HG03460 (cell line): Measurements from ENCODE around the gene FARS2.

Source experiments
- ATAC-seq: cut with Tn5 transposase; IDR thresholded peaks from one replicate; pipeline ENCODE4 v1.9.1; 2021; ENCODE audit not compliant: unreplicated experiment

The FARS2 gene

DNA sequence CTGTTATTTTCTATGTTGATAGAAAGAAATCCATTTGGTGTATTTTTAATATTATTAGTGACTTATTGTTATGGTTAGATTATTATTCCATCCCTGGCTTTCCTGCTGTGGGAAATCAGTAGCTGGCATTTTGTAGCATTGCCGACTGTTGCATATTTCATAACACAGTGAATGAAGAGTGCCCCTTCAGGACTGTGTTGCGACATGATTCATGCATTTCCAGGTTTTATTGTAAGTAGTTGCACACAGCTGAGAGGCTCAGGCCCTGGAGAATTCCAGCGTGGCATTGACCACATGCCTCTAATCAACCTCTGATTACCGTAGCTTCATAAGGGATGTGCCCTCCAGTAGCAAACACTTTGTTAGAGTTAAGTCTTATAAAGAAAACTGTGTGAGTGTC lies 263.9 kb downstream of the FARS2 start:
- no peak for ATAC-seq

DNA sequence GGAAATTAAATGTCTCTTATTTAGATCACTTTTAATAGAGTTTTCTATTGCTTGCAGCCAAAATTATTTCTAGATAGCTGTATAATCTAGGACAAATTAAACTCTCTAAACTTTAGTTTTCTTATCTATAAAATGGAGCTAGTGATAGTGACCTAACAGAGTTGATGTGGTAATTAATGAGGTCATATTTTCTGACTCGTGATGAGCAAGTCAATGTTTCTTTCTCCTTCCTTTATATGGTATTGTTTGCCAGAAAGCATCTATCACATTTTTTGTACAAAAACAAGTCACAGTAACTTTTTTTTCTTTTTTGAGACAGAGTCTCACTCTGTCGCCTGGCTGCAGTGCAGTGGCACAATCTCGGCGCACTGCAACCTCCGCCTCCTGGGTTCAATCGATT lies 267.7 kb downstream of the FARS2 start:
- no peak for ATAC-seq

DNA sequence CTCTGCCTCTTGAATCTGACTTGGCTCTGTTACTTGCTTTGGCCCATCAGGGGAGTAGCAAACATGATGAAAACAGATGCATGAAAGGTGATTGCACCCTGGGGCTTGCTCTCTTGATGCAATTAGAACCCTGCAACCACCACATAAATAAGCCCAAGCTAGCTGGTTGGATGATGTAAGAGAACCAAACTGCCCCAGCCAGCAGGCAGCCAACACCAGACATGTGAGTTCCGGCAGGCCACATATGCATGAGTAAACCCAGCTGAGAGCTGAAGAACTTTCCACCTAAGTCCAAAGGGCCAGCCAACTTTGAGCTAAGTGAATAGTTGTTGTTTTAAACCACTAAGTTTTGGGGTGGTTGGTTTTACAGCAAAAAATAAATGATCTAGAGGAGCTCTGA lies 268.4 kb downstream of the FARS2 start:
- ATAC-seq: no peak

DNA sequence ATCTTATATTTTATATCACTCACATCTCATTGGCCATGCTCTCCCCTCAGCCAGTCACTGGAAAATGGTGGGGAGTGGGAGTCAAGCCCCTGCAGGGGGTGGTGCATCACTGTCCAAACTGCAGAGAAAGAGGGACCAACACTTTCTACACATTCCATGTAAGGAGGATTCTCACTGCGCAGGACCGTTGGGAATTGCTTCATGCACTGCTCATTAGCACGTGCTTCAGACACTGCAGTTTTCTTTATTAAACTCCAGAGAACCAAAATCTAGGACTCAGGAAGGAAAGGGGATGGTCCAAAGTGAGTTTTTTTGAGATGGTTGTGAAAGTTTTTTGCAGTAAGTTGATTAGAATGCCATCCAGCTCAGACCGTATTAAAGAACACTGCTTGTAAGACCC lies 269.8 kb downstream of the FARS2 start:
- no peak for ATAC-seq

DNA sequence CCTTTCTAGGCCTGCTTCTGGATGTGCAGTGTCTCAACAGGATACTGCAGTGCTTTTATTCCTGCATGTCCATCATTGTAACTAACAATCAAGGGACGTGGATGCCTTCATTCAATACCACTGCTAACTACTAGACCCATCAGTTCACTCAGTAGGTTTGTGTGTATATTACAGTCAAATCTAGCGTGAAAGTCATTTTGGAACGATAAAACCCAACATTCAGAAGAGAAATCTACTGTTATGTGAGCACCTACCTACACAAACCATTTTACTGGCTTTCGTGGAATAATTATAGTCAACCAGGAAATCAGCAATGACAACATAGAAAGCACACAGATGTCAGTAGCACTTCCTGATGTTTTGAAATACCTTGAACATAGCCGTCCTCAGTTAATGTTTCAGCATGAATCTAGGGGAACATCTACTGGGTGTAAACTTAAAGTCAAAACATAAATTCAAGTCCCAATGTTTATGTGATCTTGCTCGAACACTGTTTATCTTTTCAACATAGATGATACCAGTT lies 270.6 kb downstream of the FARS2 start:
- ATAC-seq: no peak

DNA sequence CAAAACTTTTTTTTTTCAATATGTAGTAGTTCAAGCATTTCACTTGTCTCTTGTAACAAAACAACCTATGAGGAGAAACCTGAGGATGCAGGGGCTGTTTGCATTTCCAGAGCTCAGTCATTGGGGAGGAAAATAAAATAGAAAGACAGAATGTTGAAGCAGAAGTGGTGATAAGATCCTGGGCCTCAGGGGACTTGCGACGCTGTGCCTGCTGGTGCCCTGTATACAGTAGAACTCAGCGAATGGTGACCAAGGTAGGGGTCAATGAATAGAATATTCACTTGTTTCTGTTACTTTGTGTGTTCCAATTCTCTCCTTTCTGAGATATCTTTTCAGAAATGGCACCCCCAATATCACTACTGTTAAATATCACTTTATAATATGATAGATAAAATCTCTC lies 271.6 kb downstream of the FARS2 start:
- no peak for ATAC-seq

DNA sequence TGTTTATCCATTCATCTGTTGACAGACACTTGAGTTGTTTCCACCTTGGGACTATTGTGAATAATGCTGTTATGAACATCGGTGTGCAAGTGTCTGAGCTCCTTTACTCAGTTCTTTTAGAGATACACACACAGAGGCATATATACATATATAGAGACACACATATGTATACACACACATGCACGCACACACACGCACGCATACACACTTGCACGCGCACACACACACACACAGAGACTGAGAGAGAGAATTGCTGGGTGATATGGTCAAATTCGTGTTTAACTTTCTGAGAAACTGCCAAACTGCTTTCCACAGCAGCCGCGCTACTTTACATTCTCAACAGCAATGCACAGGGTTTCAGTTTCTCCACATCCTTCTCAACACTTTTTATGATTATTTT lies 273.3 kb downstream of the FARS2 start:
- no peak for ATAC-seq

DNA sequence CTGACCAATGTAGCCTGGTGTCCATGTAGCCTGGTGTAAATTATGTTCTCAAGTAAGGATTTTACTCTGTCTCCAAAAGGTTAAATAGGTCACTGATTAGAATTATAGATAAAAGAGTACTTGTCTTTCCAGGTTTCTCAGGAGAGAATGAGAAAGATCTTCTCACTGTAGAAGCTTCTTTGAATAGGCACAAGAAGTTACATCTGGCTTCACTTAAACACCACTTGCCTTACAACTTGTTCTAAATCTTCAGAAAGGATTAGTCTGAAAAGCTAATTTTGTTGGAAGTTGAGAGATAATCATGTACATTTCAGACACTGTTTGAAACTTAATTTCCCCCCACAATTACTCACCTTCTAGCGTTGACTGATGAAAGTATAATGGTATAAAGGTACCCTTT lies 275.3 kb downstream of the FARS2 start:
- ATAC-seq: no peak

DNA sequence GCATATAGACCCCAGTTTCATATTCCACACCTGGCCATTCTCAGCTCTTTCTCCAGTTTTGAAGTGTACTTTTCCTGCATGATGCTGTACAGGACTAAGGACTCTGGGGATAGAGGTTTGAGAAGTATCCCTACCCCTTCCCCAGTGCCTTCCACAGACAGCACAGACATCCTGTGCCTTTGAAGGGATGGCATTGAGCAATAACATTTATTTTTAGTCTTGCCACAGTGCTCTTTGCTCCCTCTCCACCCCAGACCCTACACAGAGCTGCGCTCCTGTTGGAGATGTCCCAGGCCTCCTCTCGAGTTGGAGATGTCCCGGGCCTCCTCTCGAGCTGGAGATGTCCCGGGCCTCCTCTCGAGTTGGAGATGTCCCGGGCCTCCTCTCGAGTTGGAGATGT lies 275.8 kb downstream of the FARS2 start:
- no peak for ATAC-seq

DNA sequence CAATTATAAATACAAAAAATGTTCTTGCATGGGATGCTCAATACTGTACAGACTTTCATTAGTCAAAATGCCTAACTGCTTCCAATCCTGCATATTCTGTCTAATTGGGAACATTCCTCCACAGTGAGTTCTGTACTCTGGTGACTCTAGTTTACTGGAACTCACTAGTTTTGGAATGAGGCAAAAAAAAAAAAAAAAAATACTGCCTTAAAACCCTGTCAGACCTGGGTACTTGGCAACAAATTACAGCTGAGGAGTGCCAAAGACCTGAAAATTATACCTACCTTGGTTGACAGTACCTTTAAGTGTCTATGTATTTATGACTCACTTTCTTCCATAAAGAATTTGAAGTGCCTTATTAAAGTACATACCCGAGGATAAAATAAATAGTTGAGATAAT lies 276.7 kb downstream of the FARS2 start:
- no peak for ATAC-seq

DNA sequence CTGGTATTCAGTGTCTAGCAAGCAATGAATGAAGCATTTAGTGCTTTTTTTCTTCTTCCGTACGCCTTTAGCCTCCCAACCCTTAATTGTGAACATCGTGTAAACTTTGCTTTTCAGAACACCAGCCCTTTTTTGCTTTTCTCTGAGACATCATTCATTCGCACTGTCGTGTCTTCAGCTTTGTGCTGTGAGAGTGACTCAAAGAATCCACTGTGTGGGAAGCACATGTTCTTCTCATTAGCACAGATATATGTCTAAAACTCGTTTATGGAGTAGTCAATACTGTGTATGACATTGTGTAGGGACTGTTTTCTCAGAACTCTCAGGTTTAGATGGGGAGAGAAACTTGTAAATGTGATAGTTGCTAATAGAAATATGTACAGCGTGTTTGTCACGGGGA lies 279.1 kb downstream of the FARS2 start:
- ATAC-seq: no peak

DNA sequence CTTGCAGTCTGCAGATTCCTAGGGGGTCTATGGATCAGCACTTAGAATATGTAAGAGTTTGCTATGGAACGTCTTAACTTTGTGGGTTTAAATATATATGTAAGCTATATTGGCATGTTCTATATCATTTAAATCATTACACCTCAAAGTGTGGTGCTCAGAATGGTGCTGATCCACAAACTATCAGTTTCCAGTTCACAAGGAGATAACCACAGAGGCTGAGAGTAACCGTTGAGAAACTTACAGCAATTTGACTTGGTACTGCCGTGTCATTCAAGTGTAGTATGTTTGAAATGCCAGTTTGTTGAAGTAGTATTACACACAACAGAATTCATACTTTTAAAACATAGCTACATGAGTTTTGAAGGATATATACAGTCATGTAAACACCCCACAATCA lies 279.7 kb downstream of the FARS2 start:
- no peak for ATAC-seq

DNA sequence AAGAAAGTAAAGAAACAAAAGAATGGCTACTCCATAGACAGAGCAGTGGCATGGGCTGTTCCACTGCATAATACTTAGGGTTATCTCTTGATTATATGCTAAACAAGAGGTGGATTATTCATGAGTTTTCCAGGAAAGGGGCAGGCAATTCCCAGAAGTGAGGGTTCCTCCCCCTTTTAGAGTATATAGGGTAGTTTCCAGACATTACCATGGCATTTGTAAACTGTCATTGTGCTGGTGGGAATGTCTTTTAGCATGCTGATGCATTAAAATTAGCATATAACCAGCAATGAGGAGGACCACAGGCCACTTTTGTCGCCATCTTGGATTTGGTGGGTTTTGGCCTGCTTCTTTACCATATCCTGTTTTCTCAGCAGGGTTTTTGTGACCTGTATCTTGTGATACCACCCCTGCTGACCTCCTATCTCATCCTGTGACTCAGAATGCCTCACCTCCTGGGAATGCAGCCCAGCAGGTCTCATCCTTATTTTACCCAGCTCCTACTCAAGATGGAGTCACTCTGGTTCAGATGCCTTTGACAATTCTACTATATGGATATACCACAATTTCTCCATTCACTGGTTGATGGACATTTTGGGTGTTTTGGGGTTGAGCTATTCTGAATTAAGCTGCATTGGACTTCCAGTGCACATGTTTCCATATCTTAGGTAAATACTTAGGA lies 280.6 kb downstream of the FARS2 start:
- ATAC-seq: no peak

DNA sequence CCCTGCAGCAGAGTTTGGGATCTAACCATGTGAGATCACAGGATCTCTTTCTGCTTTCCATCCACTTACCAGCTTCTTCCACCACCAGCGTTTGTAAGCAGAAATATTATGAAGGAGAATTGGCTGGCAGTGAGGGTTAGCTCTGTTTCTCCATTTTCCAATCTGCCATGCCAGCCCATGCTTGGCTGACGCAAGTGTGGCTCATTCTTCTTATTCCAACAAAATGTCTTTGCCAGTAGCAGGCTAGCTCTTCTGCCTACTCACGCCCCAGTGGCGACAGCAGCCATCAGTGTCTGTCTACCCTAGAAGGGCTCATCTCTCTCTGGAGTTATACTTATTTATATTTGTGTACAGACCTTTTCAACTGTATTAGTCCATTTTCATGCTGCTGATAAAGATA lies 286.2 kb downstream of the FARS2 start:
- no peak for ATAC-seq

DNA sequence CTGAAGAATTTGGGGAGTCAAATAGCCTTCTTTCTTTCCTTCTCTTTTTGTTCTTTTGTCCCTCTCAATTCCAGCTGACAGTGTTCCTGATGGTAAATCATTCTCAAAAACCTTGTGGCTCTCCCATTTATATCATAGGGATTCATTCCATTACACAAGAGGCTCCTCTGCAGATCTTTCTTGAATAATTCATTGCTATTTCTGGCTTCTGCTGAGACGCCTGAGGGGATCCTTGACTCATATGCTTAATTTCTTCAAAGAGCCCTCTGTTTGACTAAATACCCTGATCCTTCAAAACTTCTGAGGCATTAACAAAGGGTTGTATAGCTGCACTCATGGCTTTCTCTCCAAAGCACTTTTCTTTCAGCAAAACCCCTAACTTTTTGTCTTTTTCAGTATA lies 289.3 kb downstream of the FARS2 start:
- ATAC-seq: no peak

DNA sequence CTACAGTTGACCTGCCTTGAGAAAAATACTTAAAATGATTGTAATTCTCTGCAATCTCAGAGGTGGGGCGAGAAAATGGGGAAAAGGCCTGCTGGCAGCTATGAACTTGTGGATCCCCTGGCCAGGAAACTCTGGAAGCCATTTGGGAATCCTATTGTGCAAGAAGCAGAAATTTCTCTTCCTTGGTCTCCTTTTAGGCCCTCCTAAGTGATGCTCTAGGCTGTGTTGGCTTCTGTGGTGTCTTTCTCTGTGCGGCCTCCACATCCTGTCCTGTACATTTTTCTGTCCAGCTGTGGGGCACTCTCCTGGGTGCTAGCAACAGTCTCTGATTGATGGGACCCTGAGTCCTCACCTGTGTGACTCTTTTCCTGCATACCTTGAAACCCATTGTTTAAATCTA lies 290.9 kb downstream of the FARS2 start:
- ATAC-seq: no peak

DNA sequence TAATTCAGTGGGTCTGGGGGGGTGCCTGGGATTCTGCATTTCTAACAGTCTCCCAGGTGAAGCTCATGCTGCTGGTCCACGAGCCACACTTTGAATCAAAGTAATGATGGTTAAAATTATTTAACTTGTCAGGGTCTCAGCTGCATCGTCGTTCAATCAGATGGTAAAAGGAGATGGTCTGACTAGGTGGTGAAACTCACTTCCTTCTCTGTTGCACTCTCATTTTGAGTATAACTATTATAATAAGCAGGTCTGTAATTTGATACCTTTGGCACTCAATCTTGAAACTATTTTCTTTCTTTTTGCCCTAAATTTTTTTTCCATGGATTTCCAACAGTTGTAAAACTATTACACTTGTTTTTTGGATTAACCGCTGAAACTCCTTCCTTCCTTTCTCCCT lies 292.5 kb downstream of the FARS2 start:
- no peak for ATAC-seq

DNA sequence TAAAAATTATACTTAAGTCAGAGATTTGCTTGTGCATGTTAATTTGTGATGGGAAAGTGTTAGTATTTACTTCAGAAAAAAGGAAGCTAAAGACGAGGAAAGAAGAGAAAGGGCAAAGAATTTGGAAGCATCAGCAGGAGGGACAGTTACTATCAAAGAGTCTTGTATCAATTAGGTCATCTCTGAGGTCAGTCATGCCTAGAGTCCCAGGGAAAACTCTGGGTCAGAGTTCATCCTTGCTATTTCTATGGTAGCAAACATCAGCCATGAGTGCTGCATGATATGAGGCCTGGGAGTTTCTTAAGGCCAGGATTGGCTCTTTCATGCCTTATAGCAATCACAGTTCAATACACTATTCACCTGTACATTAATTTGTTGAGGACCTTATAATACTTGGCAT lies 292.9 kb downstream of the FARS2 start:
- no peak for ATAC-seq

DNA sequence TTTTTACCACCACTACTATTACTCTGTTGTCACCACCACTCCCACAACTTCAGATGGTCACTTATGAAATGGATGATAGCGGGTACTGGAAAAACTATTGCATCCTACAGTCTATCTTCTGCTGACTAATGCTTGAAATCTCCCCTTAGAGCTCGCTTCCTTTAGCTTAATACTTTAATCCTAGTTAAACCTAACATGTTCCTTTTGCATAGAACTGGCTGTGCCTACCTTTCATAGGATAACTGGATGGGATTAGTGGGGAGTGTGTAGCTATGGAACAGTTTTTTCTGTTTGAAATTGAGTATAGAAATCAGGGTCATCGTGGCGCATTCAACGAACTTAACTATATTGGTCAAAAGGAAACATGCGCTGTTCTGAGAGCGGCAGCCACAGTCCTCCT lies 294.7 kb downstream of the FARS2 start:
- no peak for ATAC-seq

DNA sequence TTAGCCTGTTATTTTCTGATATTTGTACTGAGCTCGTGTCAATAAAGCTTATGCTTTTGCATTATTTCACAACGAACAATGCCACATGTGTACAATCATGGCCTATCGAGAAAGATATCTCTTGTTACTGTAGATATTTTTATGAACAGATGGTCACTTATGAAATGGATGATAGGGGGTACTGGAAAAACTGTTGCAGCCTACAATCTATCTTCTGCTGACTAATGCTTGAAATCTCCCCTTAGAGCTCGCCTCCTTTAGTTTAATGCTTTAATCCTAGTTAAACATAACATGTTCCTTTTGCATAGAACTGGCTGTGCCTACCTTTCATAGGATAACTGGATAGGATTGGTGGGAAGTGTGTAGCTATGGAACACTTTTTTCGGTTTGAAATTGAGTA lies 296.2 kb downstream of the FARS2 start:
- ATAC-seq: no peak

DNA sequence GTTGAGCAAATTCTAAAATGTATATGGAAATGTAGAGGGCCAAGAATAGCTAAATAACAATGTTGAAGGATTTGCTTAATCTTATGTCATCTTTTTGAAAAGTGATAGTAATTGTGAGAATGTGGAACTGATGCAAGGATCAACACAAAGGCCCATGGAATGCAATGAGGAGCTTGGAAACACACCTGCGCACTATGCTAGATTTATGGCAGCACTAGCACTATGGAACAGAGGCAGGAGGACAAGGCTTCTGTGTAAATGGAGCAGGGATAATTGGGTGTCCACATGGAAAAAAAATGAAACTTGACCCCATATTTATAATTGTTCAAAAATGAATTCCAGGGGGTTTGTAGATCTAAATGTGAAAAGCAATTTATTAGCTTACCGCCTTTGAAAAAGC lies 298.3 kb downstream of the FARS2 start:
- ATAC-seq: no peak

DNA sequence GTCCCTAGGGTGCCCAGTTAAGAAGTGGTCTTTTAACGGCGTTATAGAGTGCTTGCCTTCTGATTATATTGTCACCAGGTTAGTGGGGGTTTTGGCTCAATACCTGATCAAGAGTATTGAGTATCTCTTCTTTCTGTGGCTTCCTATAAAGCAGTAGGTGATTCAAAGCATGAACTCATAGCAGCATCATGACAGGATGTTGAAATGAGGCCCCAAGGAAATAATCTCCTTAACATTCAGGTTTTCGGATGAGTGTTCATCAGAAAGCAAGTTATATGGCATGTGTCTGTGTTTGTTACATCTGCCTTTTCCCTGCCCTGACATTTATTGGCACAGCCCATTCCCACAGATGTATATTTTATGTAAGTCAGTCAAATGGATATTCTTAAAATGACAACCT lies 301.0 kb downstream of the FARS2 start:
- no peak for ATAC-seq

DNA sequence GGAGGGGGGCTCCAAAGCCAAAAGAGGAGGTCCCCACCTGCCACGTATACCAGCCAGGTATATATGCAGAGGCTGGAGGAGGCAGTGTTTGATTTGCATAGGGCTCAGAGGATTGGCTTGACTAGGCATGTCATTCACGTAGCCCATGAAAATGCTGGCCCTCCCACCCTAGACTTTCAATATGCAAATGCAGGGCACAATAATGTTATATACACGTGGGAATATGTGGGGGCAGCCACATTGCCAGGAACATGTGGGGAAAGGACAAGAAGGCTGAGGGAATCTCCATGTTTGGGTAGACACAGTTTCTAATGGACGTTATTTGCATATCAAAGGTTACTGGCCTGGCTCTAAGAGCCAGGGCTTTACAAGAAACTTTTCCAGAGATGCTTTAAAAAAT lies 301.8 kb downstream of the FARS2 start:
- ATAC-seq: no peak
